WI38 (cell line): ENCODE data around the gene ZNF423.

Experiments
- H3K4me3 ChIP-seq: 2 replicates; pipeline ENCODE4 v1.5.1; 2011; ENCODE audit warnings: low read depth, mild to moderate bottlenecking, control low read depth, low read length
- CTCF ChIP-seq: IDR thresholded peaks from 2 replicates; pipeline ENCODE4 v1.5.1; 2012; ENCODE audit warnings: low read depth, mild to moderate bottlenecking, control low read depth, low read length

The ZNF423 gene

GRCh38 chr16:49701065-49701685 is 154.7 kb downstream of the ZNF423 start:
- no peak for TF ChIP-seq CTCF
- H3K4me3 ChIP-seq: no peak overlapping the region

GRCh38 chr16:49700251-49701064 is 155.5 kb downstream of the ZNF423 start:
- TF ChIP-seq CTCF: no peak
- no peak overlapping the region for H3K4me3 ChIP-seq

GRCh38 chr16:49699841-49700175 is 156.1 kb downstream of the ZNF423 start:
- TF ChIP-seq CTCF: no peak
- H3K4me3 ChIP-seq: no peak overlapping the region

- H3K4me3 ChIP-seq: no peak overlapping the region
- TF ChIP-seq CTCF: no peak
These were observed 156.7 kb downstream of the ZNF423 start for GRCh38 chr16:49698931-49699840.

GRCh38 chr16:49698453-49698815 is 157.5 kb downstream of the ZNF423 start:
- TF ChIP-seq CTCF: no peak
- H3K4me3 ChIP-seq: no peak overlapping the region

GRCh38 chr16:49697631-49698452 is 158.1 kb downstream of the ZNF423 start:
- no peak for TF ChIP-seq CTCF
- H3K4me3 ChIP-seq: no peak overlapping the region
